Mesangial cell (primary cell): ENCODE results near the gene NHLRC3. TPM values are rescaled to one million over a fixed set of nuclear protein-coding genes. Genes with fewer than 3 reads are reported as not detected.

Experiments used
- total RNA-seq: library from RNA; depleted of rRNA; stranded (reverse); fragments of >200 nt; gene quantifications from 2 replicates; pipeline ENCODE4 v1.2.3, GENCODE V29; 2015

The NHLRC3 gene, protein sequence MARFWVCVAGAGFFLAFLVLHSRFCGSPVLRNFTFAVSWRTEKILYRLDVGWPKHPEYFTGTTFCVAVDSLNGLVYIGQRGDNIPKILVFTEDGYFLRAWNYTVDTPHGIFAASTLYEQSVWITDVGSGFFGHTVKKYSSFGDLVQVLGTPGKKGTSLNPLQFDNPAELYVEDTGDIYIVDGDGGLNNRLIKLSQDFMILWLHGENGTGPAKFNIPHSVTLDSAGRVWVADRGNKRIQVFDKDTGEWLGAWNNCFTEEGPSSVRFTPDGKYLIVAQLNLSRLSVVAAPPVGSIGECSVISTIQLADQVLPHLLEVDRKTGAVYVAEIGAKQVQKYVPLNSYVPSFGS
- 5.5 and 9.5 TPM in 2 replicates for total RNA-seq

DNA sequence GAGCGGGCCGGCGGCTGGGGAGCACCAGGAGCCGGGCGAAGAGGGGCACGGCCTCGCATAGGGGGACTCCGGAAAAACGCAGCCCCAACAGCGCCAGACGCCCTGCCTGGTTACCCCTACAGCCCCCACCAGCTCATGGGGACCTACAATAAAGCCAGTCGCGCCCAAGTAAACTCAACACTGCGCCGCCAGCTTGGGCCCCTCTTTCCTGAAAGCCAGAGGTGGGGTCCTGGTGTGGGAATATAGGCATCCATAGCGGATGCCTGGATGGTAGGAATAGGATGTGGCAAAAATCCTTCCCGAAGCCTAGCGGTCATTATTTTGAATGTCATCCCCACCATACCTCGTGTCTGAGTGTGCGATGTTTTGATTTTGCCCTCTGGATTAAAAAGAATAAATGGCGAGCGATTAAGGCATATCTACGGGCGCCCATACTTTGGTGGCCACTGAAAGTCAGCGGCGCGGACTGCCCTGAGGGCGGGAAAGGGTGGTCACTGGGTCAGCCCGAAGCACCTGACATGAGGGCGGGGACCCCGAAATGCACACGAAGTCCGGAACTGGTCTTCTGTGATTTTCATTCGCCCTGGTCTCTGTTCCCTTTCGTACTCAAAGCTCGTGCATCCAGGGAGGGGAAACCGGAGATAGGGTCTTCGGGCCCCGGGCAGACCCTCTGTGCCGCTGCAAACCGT is at the start of gene NHLRC3, which contains the start of gene PROSER1:
Gene NHLRC3 (plus strand): TSS at position 577 of the 689 bp plus-strand sequence. CDS start 184 bp downstream, outside the sequence.
Gene PROSER1 (minus strand): TSS at position 210 of the 689 bp plus-strand sequence. CDS start 847 bp downstream, outside the sequence.

DNA sequence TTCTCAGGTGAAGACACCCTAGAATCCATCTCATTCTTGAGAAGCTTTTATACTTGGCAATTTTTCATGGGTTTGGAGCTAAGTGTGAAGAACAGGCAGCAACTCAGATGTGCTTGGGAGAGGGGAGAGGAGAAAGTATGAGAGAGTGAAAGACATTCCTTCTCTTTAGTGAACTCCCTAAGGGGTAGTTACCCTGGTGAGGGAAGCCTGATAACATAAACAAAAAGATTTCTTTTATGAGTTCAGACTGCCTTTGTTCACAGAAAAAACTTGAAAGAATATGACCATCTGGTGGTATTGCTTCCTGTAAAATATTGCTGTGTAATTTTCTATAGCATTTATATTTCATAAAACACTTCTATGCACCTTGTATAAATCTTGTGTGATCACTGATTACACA is 47.6 kb upstream of the NHLRC3 start, which contains the start of gene STOML3:
Gene STOML3 (minus strand): TSS at position 139 of the 400 bp plus-strand sequence. CDS start 110 bp downstream, at position 29.

Other genes starting within 250 kb of the NHLRC3 start
- not detected in 2 replicates for gene STOML3, start 47.6 kb upstream of the NHLRC3 start, total RNA-seq
- gene PROSER1, start 367 bp upstream of the NHLRC3 start, total RNA-seq, result 10.4 and 13.6 TPM in 2 replicates